ENCODE results near the gene FOXO6. TPM values are rescaled to one million over a fixed set of nuclear protein-coding genes. Genes with fewer than 3 reads are reported as not detected.

FOXO6 gene
- total RNA-seq, 1 donor from 2014 or later, result 5.7 TPM

DNA sequence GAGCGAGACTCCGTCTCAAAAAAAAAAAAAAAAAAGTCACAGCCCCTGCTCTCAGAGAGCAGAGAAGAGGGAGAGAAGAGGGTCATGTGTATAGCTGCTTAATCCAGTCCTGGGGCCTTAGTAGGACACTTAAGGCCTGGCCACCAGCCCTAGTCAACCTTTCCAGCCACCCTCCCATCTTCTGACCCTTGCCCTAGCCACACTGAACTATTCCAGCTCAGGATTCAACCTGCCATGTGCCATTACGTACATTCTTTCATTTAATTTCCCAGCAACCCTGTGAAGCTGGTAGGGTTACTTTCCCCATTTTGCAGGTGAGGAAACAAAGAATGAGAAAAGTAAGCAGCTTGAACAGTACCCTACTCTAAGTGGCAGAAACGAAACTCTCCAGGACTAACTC, 9.0 kb downstream of the FOXO6 start:
- H3K4me1 ChIP-seq, result peaks cover 7 to 19% of the 10 kb centered on the region in 2 donors
- H3K36me3 ChIP-seq, result no peaks in the 10 kb centered on the region
- intact Hi-C loops (cut with DNase I), result no loop called here
- TF ChIP-seq CTCF (IDR thresholded peaks at IDR 0.05), result no peak
- no peaks in the 10 kb centered on the region for H3K9me3 ChIP-seq
- H3K27ac ChIP-seq, result no peak overlapping the region
- no peak for DNase-seq (ENCODE audit: low spot score in 2 of 2)
- no peak overlapping the region for H3K4me3 ChIP-seq
- H3K27me3 ChIP-seq, result no peaks in the 10 kb centered on the region

GRCh38 chr1:41370756-41371420, 9.7 kb downstream of the FOXO6 start:
- H3K9me3 ChIP-seq, result no peaks in the 10 kb centered on the region
- no peak overlapping the region for H3K27ac ChIP-seq
- no peak for TF ChIP-seq CTCF (IDR thresholded peaks at IDR 0.05)
- no peaks in the 10 kb centered on the region for H3K36me3 ChIP-seq
- peaks cover 7 to 14% of the 10 kb centered on the region in 2 donors for H3K4me1 ChIP-seq
- intact Hi-C loops (cut with DNase I), result no loop called here
- H3K27me3 ChIP-seq, result no peaks in the 10 kb centered on the region
- H3K4me3 ChIP-seq, result no peak overlapping the region
- DNase-seq (ENCODE audit: low spot score in 2 of 2), result no peak

DNA sequence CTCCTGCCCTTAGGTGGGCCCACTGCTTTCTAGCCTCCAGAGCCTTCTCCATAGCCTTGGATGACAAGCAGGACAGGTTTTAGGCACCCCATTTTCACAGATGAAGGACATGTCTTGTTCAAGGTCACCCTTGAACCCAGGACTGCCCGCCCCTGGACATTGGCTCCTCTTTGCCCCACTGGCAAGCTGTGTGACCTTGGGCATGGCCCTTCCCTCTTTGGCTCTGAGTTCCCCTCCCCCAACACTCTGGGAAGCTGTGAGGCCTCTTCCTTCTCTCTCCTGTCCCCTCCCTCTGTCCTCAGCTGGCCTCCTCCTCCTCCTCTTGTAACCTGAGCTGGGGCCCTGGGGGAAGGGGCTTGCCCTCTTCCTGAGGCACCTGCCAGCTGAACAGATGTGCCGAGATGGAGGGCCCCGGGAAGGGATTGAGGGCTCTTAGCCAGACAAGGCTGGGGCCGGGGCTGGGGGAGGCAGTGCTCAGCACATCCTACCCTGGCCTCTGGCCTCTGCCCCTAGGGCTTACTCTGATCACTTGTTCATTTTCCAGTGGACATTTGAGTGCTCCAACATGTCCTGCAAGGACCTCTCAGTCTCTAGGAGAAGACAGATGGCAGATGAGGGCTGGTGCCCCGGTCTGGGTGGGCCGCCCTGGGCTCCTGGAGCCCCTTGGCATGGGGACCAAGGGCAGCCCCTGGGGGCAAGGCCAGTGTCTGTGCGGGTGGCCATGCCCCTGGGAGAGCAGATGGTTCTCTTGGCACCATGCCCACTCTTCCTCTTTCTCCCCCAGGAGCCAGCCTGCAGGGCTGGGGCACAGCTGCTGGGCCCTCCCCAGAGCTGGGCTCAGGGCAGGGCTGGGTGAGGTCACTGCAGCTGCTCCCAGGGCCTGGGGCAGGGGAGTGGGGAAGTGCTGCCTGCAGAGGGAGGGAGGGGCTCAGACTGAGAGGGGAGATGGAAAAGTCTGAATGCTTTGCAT, 10.7 kb downstream of the FOXO6 start:
- Histone ChIP-seq H3K27ac (no peak overlapping the region), H3K4me1 (peaks cover 0 to 7% of the 10 kb centered on the region in 2 donors), H3K4me3 (no peak overlapping the region), H3K36me3 (no peaks in the 10 kb centered on the region), H3K9me3 (no peaks in the 10 kb centered on the region), H3K27me3 (no peaks in the 10 kb centered on the region)
- intact Hi-C loops (cut with DNase I), result no loop called here
- no peak for TF ChIP-seq CTCF (IDR thresholded peaks at IDR 0.05)
- DNase-seq (ENCODE audit: low spot score in 2 of 2), result no peak

- Histone ChIP-seq H3K36me3 (no peaks in the 10 kb centered on the region), H3K4me3 (no peak overlapping the region), H3K27ac (no peak overlapping the region), H3K4me1 (peaks cover 0 to 7% of the 10 kb centered on the region in 2 donors), H3K9me3 (no peaks in the 10 kb centered on the region), H3K27me3 (no peaks in the 10 kb centered on the region)
- intact Hi-C loops (cut with DNase I), result no loop called here
- TF ChIP-seq CTCF (IDR thresholded peaks at IDR 0.05), result no peak
- DNase-seq (ENCODE audit: low spot score in 2 of 2), result no peak
These were observed 11.4 kb downstream of the FOXO6 start for GRCh38 chr1:41372600-41372993.

DNA sequence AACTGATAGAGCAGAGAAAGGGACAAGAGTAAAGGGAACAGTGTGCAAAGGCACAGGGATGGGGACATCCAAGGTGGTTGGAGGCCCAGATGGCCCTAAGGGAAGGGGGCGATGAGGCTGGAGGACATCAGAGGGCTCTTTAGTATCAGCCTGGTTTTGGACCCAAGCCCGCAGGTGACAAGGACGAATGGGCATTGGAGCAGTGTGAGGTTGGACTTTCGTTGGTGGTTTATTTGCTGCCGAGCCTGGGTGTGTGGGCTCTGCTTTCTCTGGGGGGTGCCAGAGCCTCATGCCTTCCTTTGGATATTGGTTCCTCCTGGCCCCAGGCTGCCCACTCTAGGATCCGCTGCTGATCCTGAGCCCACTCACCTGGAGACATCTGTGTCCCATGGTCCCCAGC, 12.1 kb downstream of the FOXO6 start:
- no peak for DNase-seq (ENCODE audit: low spot score in 2 of 2)
- H3K36me3 ChIP-seq, result no peaks in the 10 kb centered on the region
- no peak for TF ChIP-seq CTCF (IDR thresholded peaks at IDR 0.05)
- intact Hi-C loops (cut with DNase I), result no loop called here
- no peak overlapping the region for H3K4me3 ChIP-seq
- no peaks in the 10 kb centered on the region for H3K27me3 ChIP-seq
- peaks cover 0 to 7% of the 10 kb centered on the region in 2 donors for H3K4me1 ChIP-seq
- H3K9me3 ChIP-seq, result no peaks in the 10 kb centered on the region
- H3K27ac ChIP-seq, result no peak overlapping the region
